KOPT-K1 (cell line): ENCODE results near the gene RPA3.

ENCODE experiments used
- H3K27ac ChIP-seq: fragments of 200-600 bp; sonication (generic); 2 replicates; pipeline ENCODE4 v1.5.1; 2016; ENCODE audit warnings: antibody characterized with exemption, mild to moderate bottlenecking, low read depth, low read length; ENCODE audit not compliant: poor library complexity, severe bottlenecking
- H3K36me3 ChIP-seq: fragments of 200-600 bp; sonication (generic); 2 replicates; pipeline ENCODE4 v1.5.1; 2017; ENCODE audit warnings: antibody characterized with exemption, mild to moderate bottlenecking, low read length, moderate library complexity; ENCODE audit not compliant: insufficient read depth
- H3K9me3 ChIP-seq: fragments of 200-600 bp; sonication (generic); 2 replicates; pipeline ENCODE4 v1.5.1; 2017; ENCODE audit warnings: antibody characterized with exemption, low read length, mild to moderate bottlenecking; ENCODE audit not compliant: insufficient read depth, poor library complexity, severe bottlenecking

Gene RPA3

DNA sequence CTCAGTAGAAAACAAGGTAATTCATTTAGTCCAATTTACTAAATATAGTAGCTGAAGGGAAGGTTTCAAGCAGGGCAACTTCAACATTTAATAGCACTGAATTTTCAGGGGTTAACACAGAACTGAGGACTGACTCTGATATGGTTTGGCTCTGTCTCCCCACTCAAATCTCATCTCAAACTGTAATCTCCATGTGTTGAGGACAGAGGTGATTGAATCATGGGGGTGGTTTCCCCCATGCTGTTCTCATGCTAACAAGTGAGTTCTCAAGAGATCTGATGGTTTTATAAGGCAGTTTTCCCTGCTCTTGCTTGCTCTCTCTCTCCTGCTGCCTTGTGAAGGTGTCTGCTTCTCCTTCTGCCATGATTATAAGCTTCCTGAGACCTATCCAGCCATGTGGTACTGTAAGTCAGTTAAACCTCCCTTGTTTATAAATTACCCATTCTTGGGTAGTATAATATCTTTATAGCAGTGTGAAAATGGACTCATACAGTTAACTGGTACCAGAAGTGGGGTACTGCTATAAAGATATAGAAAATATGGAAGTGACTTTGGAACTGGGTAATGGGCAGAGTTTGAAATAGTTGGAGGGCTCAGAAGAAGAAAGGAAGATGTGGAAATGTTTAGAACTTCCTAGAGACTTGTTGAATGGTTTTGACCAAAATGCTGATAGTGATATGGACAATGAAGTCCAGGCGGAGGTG, 87.6 kb downstream of the RPA3 start:
- Histone ChIP-seq H3K27ac (no peak overlapping the region), H3K9me3 (peaks cover 33% of the 10 kb centered on the region), H3K36me3 (peaks cover 3% of the 10 kb centered on the region)

GRCh38 chr7:7628476-7628875, 89.9 kb downstream of the RPA3 start:
- H3K9me3 ChIP-seq = peaks cover 40% of the 10 kb centered on the region

DNA sequence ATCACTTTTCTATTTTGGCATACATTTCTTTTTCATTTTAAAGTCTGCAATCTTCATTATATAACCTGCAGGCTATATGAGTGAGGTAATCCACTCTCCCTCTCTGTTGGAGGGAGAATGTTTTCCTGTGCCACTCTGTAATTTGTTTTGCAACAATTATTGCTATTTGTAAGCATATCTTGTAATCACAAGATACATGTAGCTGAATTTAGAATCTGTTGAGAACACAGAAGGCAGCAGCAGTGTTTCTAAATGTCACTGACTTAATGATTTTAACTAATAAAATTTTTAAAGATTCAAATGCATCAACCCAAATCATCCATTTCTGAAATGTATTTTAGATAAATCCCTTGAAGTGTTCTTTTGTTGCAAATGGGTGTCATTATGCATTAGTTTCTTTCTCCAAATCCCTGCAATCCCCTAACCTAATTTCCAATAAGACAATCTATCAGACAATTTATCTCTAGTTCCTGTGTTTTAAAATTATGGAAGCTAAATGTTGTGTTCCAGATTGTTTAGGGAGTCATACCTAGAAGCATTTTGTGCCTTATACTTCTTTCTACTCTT, 97.7 kb downstream of the RPA3 start:
- Histone ChIP-seq H3K36me3 (no peaks in the 10 kb centered on the region), H3K9me3 (peaks cover 6% of the 10 kb centered on the region), H3K27ac (no peak overlapping the region)

More at GRCh38 chr7:7628476-7628875, 89.9 kb downstream of the RPA3 start:
- Histone ChIP-seq H3K36me3 (no peaks in the 10 kb centered on the region), H3K27ac (no peak overlapping the region)

DNA sequence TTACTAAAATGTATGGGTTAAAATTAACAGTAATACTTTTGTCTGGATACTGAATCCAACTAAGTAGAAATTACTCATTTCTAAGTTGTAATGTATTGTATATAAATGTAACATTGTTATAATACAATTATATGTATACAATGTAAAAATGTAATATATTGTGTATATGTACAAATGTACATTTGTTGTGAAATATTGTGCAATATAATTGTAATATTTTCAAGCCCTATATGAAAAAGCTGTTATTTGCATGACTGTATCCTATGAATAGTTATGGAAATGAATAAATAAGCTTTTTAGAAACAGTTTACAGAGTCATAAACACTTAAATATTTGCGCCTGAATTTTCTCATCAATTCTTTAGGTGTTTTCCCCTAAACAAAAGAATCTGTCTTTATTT, 98.2 kb downstream of the RPA3 start:
- Histone ChIP-seq H3K27ac (no peak overlapping the region), H3K9me3 (peaks cover 1% of the 10 kb centered on the region), H3K36me3 (no peaks in the 10 kb centered on the region)

GRCh38 chr7:7618410-7618809, 100.0 kb downstream of the RPA3 start:
- no peak overlapping the region for H3K27ac ChIP-seq
- H3K36me3 ChIP-seq = no peaks in the 10 kb centered on the region
- H3K9me3 ChIP-seq = no peaks in the 10 kb centered on the region

- H3K27ac ChIP-seq = no peak overlapping the region
- no peaks in the 10 kb centered on the region for H3K36me3 ChIP-seq
- H3K9me3 ChIP-seq = no peaks in the 10 kb centered on the region
Observed at GRCh38 chr7:7617550-7617949, 100.9 kb downstream of the RPA3 start.

DNA sequence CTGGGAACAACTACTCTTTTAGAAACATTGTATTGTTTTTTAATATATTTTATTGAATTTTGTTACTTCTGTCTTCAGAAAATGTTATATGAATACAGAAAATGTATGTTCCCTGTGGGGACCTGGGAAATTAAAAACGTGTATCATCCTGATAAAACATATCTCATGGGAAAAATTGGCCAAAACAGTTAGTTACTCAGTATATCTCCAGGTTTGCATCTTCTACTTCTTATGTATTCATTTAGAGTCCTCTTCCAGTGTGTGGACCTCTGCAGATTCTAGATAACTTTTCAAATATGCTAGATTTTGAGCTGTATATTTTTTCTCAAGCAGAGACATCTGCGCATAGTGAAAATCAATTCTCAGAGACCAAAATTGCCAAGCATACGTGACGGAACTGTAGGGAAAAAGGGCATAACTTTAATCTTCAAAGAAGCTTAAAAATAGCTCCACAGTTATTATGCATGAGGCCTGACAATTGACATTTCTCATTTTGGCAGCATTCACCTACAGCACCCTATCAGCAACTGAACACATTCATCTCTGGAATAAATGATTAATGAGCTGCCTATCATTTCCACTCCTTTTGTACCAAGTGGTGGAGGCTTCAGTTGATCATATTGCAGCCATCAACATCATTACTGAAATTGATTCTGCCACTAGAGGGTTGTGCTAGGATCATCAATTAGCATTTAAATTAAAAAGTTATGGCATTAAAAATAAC, 104.2 kb downstream of the RPA3 start:
- Histone ChIP-seq H3K9me3 (no peaks in the 10 kb centered on the region), H3K27ac (no peak overlapping the region), H3K36me3 (no peaks in the 10 kb centered on the region)

DNA sequence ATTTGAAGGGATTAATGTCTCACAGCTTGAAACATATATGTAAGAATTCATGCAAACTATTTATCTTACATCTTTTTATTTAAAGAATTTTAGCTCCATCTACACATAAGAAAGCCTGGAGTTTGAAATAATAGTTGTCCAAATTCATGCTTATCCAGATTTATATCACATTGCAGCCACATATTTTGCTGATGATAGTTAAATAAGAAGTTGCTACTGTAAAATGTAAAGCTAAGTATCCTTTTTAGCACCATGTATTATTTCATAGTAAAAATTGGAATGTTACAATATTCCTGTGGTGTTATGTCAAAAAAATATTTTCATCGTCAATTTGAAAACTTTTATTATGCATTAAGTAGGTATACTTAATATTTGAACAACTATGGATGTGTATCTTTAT, 105.2 kb downstream of the RPA3 start:
- no peaks in the 10 kb centered on the region for H3K9me3 ChIP-seq
- no peaks in the 10 kb centered on the region; the same call in 1 of the 2 replicates for H3K36me3 ChIP-seq
- H3K27ac ChIP-seq = no peak overlapping the region

DNA sequence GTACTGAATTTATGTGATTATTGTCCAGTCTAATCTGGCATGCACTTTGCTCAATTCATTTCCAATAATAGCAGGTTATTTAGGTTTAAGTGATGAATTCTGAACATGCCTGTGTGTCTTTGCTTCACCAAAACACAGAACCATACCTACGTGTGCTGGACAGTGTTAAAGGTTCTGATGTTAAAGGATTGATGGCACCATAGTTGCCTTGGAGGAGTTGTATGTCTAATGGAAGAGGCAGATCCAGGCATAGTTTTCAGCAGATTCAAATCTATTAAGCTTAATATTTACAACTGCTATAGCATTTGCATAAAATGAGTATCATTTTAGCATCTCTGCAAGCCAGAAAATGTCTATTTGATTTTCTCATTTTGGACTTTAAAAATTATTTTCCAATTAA, 105.9 kb downstream of the RPA3 start:
- Histone ChIP-seq H3K27ac (no peak overlapping the region), H3K36me3 (peaks cover 4% of the 10 kb centered on the region; the same call in 1 of the 2 replicates), H3K9me3 (no peaks in the 10 kb centered on the region)

- Histone ChIP-seq H3K27ac (no peak overlapping the region), H3K9me3 (no peaks in the 10 kb centered on the region), H3K36me3 (peaks cover 12% of the 10 kb centered on the region)
Observed at GRCh38 chr7:7609330-7609729, 109.1 kb downstream of the RPA3 start.

DNA sequence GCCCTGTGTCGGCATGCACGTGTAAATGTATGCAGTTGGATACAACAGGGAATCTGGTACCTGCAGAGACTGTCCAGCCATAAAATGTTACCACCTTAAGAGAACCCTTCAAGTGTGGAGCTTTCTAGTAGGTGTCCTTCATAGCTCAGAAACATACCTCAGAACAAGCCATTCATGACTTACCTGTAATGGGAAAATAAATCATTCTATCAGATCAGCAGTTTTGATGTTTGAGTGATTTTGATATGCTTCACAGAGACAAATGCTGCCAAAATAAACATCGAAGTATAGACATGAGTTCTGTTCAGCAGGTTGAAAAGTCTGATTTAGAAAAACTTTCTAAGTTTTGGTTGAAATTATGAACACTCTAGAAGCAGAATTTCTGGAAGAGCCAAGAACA, 111.4 kb downstream of the RPA3 start:
- no peaks in the 10 kb centered on the region for H3K9me3 ChIP-seq
- H3K36me3 ChIP-seq = peaks cover 12% of the 10 kb centered on the region
- no peak overlapping the region for H3K27ac ChIP-seq

- H3K27ac ChIP-seq = no peak overlapping the region
- peaks cover 49% of the 10 kb centered on the region for H3K36me3 ChIP-seq
Observed at GRCh38 chr7:7596176-7596575, 122.2 kb downstream of the RPA3 start.

DNA sequence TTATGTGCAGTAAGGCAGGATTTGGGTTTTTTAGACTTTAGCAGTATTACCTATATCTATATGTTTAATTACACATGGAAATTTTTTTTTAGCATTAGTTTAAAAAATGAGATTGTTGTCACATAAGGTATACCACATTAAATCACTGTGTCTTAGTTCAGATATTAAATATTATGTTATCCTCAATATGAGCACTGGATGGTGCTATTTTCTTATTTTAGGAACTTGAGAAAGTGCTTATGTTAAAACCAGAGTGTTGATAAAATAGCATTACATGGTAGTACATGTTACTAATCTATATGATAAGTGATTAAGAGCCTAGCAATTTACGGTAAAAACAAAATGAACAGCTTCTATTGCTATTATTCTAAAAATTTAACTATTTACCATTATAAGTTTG, 123.0 kb downstream of the RPA3 start:
- peaks cover 49% of the 10 kb centered on the region for H3K36me3 ChIP-seq
- peaks cover 6% of the 10 kb centered on the region for H3K9me3 ChIP-seq
- no peak overlapping the region for H3K27ac ChIP-seq

More at GRCh38 chr7:7596176-7596575, 122.2 kb downstream of the RPA3 start:
- H3K9me3 ChIP-seq = peaks cover 6% of the 10 kb centered on the region
